ENCODE measurements around the gene KRT12.
"Not testable (repeated sequence)": the region's sequence is repeated elsewhere in the genome, so short reads cannot be mapped to it uniquely, and the experiment has no call there.

The KRT12 gene

DNA sequence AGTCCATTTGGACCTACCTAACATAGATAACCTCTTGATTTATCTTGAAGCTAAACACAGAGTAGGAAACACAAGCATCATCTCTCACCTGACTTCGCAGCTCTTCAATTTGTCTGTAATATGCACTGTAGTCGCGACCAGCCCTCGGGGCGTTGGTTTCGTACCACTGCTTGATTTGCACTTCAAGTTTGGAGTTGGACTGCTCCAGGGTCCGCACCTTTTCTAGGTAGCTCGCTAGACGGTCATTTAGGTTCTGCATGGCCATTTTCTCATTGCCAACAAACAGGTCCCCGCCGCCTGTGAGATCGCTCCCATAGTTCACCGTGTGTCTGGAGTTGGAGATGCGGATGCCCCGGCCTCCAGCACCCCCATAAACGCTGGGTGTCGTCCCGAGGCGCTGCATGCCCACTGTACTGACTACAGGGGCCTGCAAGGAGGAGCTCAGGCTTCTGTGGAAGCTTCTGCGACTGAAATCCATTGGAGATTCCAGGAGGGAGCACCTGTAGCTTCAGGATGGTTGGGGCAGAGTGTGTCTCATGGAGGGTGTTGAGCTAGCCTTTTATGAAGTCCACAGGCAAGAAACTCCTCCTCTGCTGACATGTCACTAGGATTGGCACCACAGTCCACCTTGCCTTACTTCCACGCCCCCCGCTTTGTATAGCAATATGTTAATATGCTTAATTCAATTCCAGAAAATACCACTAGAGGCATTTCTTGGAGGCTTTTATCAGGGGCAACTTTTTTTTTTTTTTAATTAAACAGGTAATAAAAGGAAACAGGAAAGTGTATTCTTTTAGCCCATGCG, 17.9 kb upstream of the KRT12 start, which contains the start of gene KRT20:
KRT20 (minus strand) TSS at position 535 of the 805 bp plus-strand sequence; CDS start at position 478, 57 bp downstream.
- DNase-seq (ENCODE audit: extremely low spot score, insufficient read length, low read depth), result no peak
- FAIRE-seq, result no peak

DNA sequence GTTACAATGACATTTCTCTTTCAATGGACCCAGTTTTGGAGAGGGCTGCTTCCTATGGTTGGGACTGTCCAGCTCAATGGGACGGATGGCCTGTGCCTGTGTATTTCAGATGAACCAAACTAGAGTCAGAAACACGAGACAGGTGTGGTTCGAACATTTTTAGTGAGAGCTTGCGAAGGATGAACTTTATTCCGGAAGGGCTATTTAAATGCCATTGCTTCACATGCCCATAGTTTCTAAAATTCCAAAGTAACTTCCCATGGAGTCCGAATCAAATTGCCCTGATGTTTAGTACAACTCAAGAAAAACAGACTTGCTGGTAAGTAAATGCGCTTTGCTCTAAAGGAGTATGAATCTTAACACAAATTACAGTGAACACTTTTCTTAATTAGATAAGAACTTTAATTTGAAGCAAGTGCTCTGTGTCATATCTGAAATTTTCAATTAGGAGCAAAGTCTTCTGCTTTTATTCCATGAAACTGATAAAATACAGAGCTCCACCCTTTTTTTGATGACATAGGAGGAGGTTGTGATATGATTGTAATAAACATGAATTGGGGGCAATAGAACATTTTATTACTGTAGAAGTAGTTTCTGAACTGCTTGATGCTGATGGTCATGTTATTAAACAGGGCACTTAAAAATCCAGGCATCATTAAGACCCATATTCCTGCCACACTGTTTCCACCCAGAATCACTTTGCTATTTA, 16.8 kb upstream of the KRT12 start:
- DNase-seq (ENCODE audit: extremely low spot score, insufficient read length, low read depth) (no peak), FAIRE-seq (no peak)

- no peak for FAIRE-seq
- no peak for DNase-seq (ENCODE audit: extremely low spot score, insufficient read length, low read depth)
Measured at GRCh38 chr17:40883031-40883430, 16.0 kb upstream of the KRT12 start.

DNA sequence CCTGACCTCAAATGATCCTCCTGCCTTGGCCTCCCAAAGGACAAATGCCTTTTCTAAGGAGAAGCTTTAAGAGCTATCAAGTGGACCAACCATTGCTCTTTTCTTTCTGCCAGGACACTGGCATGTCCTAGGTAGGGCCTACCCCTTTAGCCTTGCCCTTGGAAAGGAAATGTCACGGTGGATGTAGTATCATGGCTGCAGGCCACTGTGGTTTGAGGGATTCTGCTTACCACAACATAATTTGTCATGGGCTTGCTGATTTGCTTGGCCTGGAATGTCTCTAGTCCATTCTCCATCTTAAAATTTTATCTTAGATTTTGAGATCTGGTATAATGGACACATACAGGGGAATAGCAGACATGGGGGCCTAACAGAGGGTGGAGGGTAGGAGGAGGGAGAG, 12.0 kb upstream of the KRT12 start:
- DNase-seq (ENCODE audit: extremely low spot score, insufficient read length, low read depth) (no peak), FAIRE-seq (no peak)

GRCh38 chr17:40878044-40878443, 11.0 kb upstream of the KRT12 start:
- DNase-seq (ENCODE audit: extremely low spot score, insufficient read length, low read depth), result no peak
- FAIRE-seq, result no peak

DNA sequence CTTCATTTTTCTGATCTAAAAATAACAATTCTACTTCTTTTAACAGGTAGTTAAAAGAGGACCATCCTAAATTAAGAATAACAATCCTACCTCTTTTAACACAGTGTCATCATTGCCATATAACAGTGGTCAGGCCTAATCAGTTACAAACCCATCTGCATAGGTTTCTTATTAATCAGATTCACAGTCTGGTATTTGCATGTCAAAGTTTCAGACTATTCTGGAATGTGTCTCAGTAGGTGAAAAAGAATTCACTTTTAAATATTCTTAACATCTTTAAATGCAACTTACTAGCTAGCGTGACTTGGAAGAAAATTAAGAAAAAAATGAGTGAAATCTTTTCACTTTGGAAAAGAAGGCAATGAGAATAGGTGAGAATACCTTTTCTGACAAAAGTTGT, 6.8 kb upstream of the KRT12 start:
- FAIRE-seq (no peak), DNase-seq (ENCODE audit: extremely low spot score, insufficient read length, low read depth) (no peak)

DNA sequence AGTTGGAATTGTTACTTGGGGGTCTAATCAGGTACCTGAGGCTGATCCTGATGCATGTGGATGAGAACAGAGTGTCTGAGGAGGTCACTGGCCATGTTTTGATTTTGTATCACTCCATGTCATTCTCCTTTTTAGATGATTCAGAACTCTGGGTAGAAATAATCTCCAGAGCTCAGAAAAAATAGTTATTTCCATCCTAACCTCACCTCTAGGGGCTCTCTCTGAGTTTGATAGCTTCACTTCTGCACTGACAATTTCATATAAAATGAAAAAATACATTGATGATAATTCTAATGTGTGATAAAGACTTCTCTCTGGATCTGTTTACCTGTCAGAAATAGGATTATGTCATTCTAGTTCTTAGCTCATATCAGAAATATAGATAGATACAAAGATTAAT, 6.2 kb upstream of the KRT12 start:
- FAIRE-seq (no peak), DNase-seq (ENCODE audit: extremely low spot score, insufficient read length, low read depth) (no peak)

- DNase-seq (ENCODE audit: extremely low spot score, insufficient read length, low read depth), result no peak
- FAIRE-seq, result no peak
Measured at GRCh38 chr17:40872416-40872815, 5.4 kb upstream of the KRT12 start.

DNA sequence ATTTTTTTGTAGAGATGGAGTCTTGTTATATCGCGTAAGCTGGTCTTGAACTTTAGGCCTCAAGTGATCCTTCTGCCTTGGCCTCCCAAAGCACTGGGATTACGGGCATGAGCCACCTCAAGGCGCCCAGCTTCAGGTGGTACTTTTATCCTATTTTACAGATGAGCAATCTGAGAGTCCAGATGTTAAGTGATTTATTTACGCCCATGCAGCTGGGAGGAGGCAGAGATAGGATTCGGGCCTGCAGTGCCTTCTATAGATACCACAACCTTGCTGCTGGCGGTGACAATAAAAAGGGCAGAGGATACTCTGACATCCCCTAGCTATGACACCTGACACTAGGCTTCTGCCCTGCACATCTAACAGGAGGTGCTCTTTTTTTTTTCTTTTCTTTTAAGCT, 4.3 kb upstream of the KRT12 start:
- FAIRE-seq (no peak), DNase-seq (ENCODE audit: extremely low spot score, insufficient read length, low read depth) (no peak)

DNA sequence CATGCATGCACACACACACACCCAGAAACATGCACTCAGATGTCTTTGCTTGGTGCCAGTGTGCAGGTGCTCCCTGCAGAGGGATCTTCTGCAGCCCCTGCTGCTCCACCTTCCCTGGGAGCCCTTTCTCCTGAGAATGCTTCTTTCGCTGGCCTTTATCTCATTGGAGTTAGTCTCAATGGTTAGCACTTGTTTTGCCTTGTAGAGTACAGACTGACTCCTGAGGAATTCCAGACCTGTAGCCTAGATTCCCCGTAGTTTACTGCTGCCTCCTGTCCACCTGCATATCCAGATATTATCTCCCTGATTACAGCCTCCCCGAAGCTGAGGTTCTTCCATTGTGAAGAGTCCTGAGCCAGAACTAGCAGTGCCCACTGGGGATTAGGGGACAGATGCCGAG, 3.1 kb upstream of the KRT12 start:
- FAIRE-seq (no peak), DNase-seq (ENCODE audit: extremely low spot score, insufficient read length, low read depth) (no peak)

DNA sequence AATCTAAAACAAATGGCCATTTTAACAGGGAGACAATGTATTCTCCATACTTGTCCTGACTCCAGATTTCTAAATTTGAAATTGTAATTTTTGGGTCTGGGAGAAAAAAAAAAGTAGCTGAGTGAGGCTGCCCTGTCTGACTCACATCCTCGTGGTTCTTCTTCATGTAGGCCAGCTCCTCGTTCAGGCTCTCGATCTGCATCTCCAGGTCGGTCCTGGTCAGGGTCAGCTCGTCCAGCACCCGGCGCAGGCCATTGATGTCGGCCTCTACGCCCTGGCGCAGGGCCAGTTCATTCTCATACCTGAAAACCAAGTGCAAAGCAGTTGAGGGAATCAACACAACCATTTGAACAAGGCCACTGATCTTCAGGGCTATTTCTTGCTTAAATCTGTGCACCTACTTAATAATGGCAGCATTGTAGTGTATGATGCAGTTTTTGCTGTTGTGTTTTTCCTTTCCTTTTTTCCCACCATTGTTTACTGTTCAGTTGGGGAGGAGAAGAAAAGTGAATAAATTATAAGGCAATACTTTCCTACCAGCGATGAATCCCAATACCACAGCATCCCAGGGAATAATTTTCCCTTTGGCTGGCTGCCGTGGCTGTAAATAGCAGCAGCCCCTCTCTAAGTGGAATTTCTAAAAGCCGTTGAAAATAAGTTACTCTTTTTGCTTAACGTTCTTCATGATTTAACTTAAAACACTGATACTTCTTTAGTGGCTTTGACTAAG, 2.2 kb downstream of the KRT12 start:
- FAIRE-seq, result no peak

GRCh38 chr17:40862985-40863733, 3.9 kb downstream of the KRT12 start:
- FAIRE-seq (no peak), DNase-seq (ENCODE audit: extremely low spot score, insufficient read length, low read depth) (no peak)

More for the DNA sequence above, 2.2 kb downstream of the KRT12 start:
- DNase-seq (ENCODE audit: extremely low spot score, insufficient read length, low read depth), result no peak

- DNase-seq (ENCODE audit: extremely low spot score, insufficient read length, low read depth) (no peak), FAIRE-seq (no peak)
Measured at GRCh38 chr17:40859536-40859935, 7.5 kb downstream of the KRT12 start.

DNA sequence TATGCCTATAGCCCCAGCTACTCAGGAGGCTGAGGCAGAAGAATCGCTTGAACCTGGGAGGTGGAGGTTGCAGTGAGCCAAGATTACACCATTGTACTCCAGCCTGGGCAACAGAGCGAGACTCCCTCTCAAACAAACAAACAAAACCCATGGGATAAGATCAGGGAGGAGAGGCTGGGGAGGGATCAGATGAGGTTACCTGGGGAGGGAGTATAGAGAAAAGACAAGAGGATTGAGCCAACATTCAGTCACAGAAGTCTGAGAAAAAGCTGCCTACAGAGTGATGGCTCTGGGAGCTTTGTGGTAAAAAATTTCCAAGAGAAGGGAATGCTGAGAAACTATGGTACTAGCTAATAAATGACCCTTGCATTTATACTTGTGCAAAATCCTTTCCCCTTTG, 8.4 kb downstream of the KRT12 start:
- FAIRE-seq; DNase-seq (ENCODE audit: extremely low spot score, insufficient read length, low read depth): not testable (repeated sequence)

DNA sequence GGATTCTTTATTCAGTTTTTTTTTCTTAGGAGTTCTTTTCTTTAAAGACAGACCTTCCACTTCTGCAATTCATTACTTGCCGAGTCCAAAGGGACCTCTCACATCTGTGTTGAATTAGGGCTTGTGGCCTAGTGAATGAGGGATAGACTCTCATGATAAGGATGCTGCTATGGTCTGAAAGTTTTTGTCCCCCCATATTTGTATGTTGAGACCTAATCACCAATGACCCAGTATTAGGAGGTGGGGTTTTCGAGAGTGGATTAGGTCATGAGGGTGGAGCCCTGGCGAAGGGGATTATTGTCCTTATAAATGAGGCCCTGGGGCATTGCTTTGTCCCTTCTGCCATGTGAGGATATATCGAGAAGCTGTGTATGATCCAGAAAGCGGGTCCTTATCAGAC, 9.5 kb downstream of the KRT12 start:
- FAIRE-seq (no peak), DNase-seq (ENCODE audit: extremely low spot score, insufficient read length, low read depth) (no peak)

DNA sequence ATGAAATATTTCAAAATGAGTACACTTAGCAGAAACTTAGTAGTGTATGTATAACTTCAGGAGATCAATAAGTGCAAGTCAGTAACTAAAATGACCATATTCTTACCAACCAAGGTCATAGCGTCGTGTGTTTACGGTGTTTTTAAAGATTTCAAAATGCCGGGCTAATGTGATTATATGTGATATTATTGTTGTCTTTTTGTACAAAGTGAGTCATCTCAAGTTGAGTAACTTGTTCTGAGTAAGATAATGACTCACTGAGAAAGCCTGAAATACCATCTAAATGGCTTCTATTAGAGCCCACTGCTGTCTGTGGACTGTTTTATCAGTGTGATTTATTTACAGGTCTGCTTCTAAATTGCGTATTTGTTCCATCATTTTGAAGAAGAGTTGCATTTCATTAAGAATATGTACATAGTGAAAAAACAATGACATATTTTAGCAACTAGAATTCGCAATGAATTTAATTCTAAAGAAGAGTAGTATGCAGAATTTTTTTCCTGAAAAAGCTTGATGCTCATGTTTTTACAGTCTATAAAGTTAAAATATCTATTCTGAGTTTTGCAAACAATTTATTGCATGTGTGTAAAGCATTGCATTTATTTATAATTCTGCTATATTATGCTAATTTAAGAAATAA, 12.7 kb downstream of the KRT12 start:
- DNase-seq (ENCODE audit: extremely low spot score, insufficient read length, low read depth), result no peak
- no peak for FAIRE-seq

DNA sequence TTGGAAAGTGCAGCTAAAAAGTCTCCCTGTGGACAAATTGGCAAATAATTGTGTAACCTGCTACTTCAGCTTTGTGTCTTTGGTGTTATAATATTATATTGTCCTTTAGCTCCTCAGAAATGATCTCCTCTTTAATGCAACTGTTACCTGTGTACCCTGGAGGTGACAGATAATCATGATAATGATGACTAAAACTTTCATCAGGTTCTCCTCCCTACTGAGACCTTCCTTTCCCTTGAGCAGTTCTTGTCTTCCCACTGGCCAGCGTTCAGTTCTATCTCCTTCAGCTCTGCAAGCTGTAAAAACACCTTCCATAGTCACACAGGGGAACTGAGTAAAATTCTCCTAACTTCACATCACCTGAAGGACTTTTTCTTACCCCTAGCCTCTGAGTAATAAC, 14.7 kb downstream of the KRT12 start:
- FAIRE-seq, result no peak
- DNase-seq (ENCODE audit: extremely low spot score, insufficient read length, low read depth), result no peak

DNA sequence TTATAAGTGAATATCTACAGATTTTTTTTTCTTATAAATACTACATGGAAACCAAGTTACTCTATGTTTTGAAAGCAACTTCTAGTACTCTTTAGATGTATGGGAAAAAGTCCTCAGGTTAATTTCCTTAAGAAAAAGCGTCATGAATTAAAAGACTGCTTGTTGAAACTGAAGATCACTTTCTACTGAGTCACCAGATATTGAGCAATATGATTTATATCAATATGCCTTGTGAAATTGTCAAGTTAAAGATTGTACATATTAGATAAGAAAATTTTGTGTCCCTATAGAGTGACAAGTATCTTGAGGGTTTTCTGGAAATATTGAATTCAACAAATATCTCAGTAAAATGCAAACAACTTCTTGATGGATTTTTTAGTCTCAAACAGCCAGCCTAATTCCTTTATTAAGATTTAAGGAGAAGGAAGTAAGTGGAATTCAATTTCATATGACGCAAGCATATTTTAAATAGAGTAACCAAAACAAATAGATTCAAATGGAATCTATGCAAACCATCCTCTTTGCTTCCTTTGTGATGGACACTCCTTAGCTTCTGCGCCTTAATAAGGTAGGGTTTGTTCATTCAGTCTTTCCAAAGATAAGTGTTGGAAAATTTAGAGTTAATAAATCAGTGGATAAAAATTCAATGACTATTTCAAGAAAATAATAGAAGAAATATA, 16.6 kb downstream of the KRT12 start:
- FAIRE-seq (no peak), DNase-seq (ENCODE audit: extremely low spot score, insufficient read length, low read depth) (no peak)

DNA sequence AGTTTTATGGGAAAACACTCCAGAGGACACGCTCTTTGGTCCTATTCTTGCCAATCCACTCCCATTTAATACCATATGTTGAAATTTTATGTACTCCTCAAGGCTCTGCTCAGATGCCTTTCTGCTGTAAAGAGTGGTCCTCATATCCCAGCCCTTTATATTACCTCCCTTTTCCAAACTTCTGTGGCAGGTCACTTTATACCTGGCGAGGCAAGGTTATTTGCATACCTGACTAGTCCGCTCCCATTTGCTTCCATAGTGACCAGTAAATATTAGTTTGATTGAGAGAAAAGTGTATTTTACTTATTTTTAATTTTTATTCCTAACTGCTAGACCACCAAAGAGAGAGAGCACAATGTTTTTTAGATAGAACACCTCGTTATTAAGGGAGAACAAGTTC, 17.3 kb downstream of the KRT12 start:
- DNase-seq (ENCODE audit: extremely low spot score, insufficient read length, low read depth) (no peak), FAIRE-seq (no peak)

All from GM18507 (cell line).